ENCODE results near the gene CCDC91. TPM values are rescaled to one million over a fixed set of nuclear protein-coding genes. Genes with fewer than 3 reads are reported as not detected.

CCDC91 gene
- total RNA-seq, 1 experiment from 2014 or later, result 26.9 TPM

GRCh38 chr12:28513983-28514382, 323.7 kb downstream of the CCDC91 start:
- H3K27ac ChIP-seq (ENCODE audit: low read length), result no peak overlapping the region
- H3K9me3 ChIP-seq (ENCODE audit: control insufficient read depth, insufficient read depth, low read depth, low read length), result no peaks in the 10 kb centered on the region
- TF ChIP-seq CTCF (IDR thresholded peaks at IDR 0.05) (no peak), TCF7L2 (IDR thresholded peaks at IDR 0.05; ENCODE audit: low read depth, low read length) (no peak), SIN3A (IDR thresholded peaks at IDR 0.05; ENCODE audit: borderline replicate concordance, insufficient read depth, low read depth, low read length) (no peak), POLR2AphosphoS5 (IDR thresholded peaks at IDR 0.05; ENCODE audit: low read depth, low read length) (no peak)
- TF ChIP-seq, protein P1, sequence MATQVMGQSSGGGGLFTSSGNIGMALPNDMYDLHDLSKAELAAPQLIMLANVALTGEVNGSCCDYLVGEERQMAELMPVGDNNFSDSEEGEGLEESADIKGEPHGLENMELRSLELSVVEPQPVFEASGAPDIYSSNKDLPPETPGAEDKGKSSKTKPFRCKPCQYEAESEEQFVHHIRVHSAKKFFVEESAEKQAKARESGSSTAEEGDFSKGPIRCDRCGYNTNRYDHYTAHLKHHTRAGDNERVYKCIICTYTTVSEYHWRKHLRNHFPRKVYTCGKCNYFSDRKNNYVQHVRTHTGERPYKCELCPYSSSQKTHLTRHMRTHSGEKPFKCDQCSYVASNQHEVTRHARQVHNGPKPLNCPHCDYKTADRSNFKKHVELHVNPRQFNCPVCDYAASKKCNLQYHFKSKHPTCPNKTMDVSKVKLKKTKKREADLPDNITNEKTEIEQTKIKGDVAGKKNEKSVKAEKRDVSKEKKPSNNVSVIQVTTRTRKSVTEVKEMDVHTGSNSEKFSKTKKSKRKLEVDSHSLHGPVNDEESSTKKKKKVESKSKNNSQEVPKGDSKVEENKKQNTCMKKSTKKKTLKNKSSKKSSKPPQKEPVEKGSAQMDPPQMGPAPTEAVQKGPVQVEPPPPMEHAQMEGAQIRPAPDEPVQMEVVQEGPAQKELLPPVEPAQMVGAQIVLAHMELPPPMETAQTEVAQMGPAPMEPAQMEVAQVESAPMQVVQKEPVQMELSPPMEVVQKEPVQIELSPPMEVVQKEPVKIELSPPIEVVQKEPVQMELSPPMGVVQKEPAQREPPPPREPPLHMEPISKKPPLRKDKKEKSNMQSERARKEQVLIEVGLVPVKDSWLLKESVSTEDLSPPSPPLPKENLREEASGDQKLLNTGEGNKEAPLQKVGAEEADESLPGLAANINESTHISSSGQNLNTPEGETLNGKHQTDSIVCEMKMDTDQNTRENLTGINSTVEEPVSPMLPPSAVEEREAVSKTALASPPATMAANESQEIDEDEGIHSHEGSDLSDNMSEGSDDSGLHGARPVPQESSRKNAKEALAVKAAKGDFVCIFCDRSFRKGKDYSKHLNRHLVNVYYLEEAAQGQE (IDR thresholded peaks at IDR 0.05; ENCODE audit: insufficient read depth in 1 of 2, low read depth in 2 of 2, low read length in 1 of 2), result no peak
- ChIA-PET POLR2A (no interaction called here), CTCF (no interaction called here)
- in situ Hi-C loops (cut with HindIII; ENCODE audit: low pct_unique_long_range_greater_than_20kb, low sequenced_read_pairs) (no loop called here), intact Hi-C loops (cut with micrococcal nuclease; ENCODE audit: unreplicated experiment) (no loop called here)
- no peaks in the 10 kb centered on the region for H3K36me3 ChIP-seq (ENCODE audit: control insufficient read depth, insufficient read depth, low read length)
- H3K27me3 ChIP-seq (ENCODE audit: control insufficient read depth, insufficient read depth, low read length), result no peaks in the 10 kb centered on the region
- DNase-seq (ENCODE audit: low read depth, low spot score), result no peak
- ATAC-seq, result no peak
- H3K4me1 ChIP-seq (ENCODE audit: control insufficient read depth, insufficient read depth, low read length), result no peaks in the 10 kb centered on the region
- no peak overlapping the region for H3K4me3 ChIP-seq (ENCODE audit: low read depth in 2 of 2, low read length in 2 of 2)
- no TSS peak for BruUV-seq (replicated peaks)

GRCh38 chr12:28517101-28517500, 326.8 kb downstream of the CCDC91 start:
- CTCF ChIA-PET, result no interaction called here
- BruUV-seq (replicated peaks), result no TSS peak

More at GRCh38 chr12:28517101-28517500, 326.8 kb downstream of the CCDC91 start:
- ATAC-seq, result no peak
- in situ Hi-C loops (cut with HindIII; ENCODE audit: low pct_unique_long_range_greater_than_20kb, low sequenced_read_pairs), result no loop called here
- Histone ChIP-seq H3K36me3 (ENCODE audit: control insufficient read depth, insufficient read depth, low read length) (no peaks in the 10 kb centered on the region), H3K4me1 (ENCODE audit: control insufficient read depth, insufficient read depth, low read length) (no peaks in the 10 kb centered on the region), H3K9me3 (ENCODE audit: control insufficient read depth, insufficient read depth, low read depth, low read length) (no peaks in the 10 kb centered on the region), H3K27me3 (ENCODE audit: control insufficient read depth, insufficient read depth, low read length) (no peaks in the 10 kb centered on the region), H3K4me3 (ENCODE audit: low read depth in 2 of 2, low read length in 2 of 2) (no peak overlapping the region), H3K27ac (ENCODE audit: low read length) (no peak overlapping the region)
- TF ChIP-seq CTCF (IDR thresholded peaks at IDR 0.05), result no peak
- no peak for TF ChIP-seq SIN3A (IDR thresholded peaks at IDR 0.05; ENCODE audit: borderline replicate concordance, insufficient read depth, low read depth, low read length)
- TF ChIP-seq, protein P1 (IDR thresholded peaks at IDR 0.05; ENCODE audit: insufficient read depth in 1 of 2, low read depth in 2 of 2, low read length in 1 of 2), result no peak
- no peak for TF ChIP-seq TCF7L2 (IDR thresholded peaks at IDR 0.05; ENCODE audit: low read depth, low read length)
- no peak for TF ChIP-seq POLR2AphosphoS5 (IDR thresholded peaks at IDR 0.05; ENCODE audit: low read depth, low read length)
- POLR2A ChIA-PET, result no interaction called here
- no peak for DNase-seq (ENCODE audit: low read depth, low spot score)
- intact Hi-C loops (cut with micrococcal nuclease; ENCODE audit: unreplicated experiment), result no loop called here
